ENCODE data around the gene TSSK1B. TPM values are rescaled to one million over a fixed set of nuclear protein-coding genes. Genes with fewer than 3 reads are reported as not detected.
A peak's percentile ranks its signal among the peaks of the same experiment; 100 is the strongest.

The TSSK1B gene, protein sequence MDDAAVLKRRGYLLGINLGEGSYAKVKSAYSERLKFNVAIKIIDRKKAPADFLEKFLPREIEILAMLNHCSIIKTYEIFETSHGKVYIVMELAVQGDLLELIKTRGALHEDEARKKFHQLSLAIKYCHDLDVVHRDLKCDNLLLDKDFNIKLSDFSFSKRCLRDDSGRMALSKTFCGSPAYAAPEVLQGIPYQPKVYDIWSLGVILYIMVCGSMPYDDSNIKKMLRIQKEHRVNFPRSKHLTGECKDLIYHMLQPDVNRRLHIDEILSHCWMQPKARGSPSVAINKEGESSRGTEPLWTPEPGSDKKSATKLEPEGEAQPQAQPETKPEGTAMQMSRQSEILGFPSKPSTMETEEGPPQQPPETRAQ
- total RNA-seq (2012; rRNA removed): under 0.01 and 0.18 TPM in 2 replicates
- polyA plus RNA-seq (2012; rRNA removed): 0.03 TPM in 1 of 2 replicates, not detected in the other
- not detected in 2 replicates for polyA plus RNA-seq (2012; cell fraction: cytosol; rRNA removed)
- polyA plus RNA-seq (2012; cell fraction: nucleus; rRNA removed; ENCODE audit: low replicate concordance): 0.33 and 0.44 TPM in 2 replicates
- percentile 78 among the genes with signal in this experiment for Bru-seq, nascent RNA
- percentile 79 among the genes with signal in this experiment for BruChase-seq, experiment 1, labeled RNA remaining after a 6-hour chase
- percentile 79 among the genes with signal in this experiment for BruChase-seq, experiment 2, labeled RNA remaining after a 2-hour chase
- long read RNA-seq: 0 reads

DNA sequence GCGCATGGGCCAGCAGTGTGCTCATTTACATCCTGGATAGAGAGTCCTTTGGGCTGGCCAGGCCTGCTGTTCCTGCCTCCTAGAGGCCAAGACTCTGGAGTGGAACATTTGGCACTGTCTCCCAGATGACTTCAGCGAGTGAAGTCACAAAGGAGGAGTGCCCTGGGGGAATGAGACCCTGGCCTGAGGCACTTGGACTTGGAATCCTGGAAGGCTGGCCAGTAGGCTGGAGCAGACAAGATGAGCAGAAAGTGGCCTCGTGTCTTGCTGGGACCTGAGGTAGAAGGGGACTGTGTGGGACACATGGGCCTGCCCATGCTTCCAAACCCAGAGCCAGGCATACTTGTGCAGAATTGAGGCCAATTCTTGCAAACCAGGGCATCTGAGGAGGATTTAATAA is at the start of gene TSSK1B:
Gene TSSK1B (minus strand): TSS at position 101 of the 400 bp plus-strand sequence. CDS start 150 bp downstream, outside the sequence.
- H4K20me1 ChIP-seq (ENCODE audit: insufficient read depth, low read length): no peaks in the 10 kb centered on the region
- H2AK9ac ChIP-seq (replicated peaks; ENCODE audit: low read depth, low read length, poor library complexity): no peak within 1 kb of the TSS
- ATAC-seq (ENCODE audit: low read depth) (no peak), DNase-seq (no peak)
- dilution Hi-C loops (cut with HindIII; ENCODE audit: low sequenced_read_pairs, unreplicated experiment): no loop called here
- POLR2A ChIA-PET (ENCODE audit: unreplicated experiment): no interaction called here
- no peak within 1 kb of the TSS for H2BK15ac ChIP-seq (ENCODE audit: low read depth, low read length)
- H2BK120ac ChIP-seq (ENCODE audit: low read depth, low read length): no peak within 1 kb of the TSS
- no peak within 1 kb of the TSS for H3K9ac ChIP-seq (ENCODE audit: low read depth, low read length)
- no peak within 1 kb of the TSS for H3K23ac ChIP-seq (ENCODE audit: low read depth, low read length)
- no peak within 1 kb of the TSS for H2BK5ac ChIP-seq (ENCODE audit: low read depth, low read length, poor library complexity, severe bottlenecking)
- H3K14ac ChIP-seq (replicated peaks; ENCODE audit: low read depth, low read length): no peak within 1 kb of the TSS
- intact Hi-C loops (cut with micrococcal nuclease): no loop called here
- no peak within 1 kb of the TSS for H3K27ac ChIP-seq (ENCODE audit: insufficient read depth, low read length)
- H3K4me3 ChIP-seq (ENCODE audit: insufficient read depth, low read depth, low read length): no peak within 1 kb of the TSS
- CTCF ChIA-PET: no interaction called here
- no peak within 1 kb of the TSS for H3K56ac ChIP-seq (ENCODE audit: extremely low read depth, insufficient read depth, low read length)
- no TSS peak for BruUV-seq (replicated peaks)
- no peak within 1 kb of the TSS for H3K4ac ChIP-seq (ENCODE audit: low read depth, low read length)
- H3K27me3 ChIP-seq (ENCODE audit: control insufficient read depth, insufficient read depth, low read length): no peaks in the 10 kb centered on the region
- H2AFZ ChIP-seq (replicated peaks; ENCODE audit: low read length, poor library complexity): peak within 1 kb of the TSS; percentile 29
- H4K8ac ChIP-seq (ENCODE audit: low read depth in 2 of 2, low read length in 2 of 2): no peak within 1 kb of the TSS
- H2BK20ac ChIP-seq (ENCODE audit: low read depth, low read length): no peak within 1 kb of the TSS
- H3K4me2 ChIP-seq (ENCODE audit: low read depth, low read length): no peak within 1 kb of the TSS
- no peak within 1 kb of the TSS for H4K91ac ChIP-seq (ENCODE audit: insufficient read depth, low read depth, low read length)
- TF ChIP-seq RCOR1 (IDR thresholded peaks at IDR 0.05; ENCODE audit: insufficient replicate concordance, low read length) (no peak), BHLHE40 (IDR thresholded peaks at IDR 0.05; ENCODE audit: low read depth, low read length) (no peak), CHD1 (IDR thresholded peaks at IDR 0.05; ENCODE audit: low read depth, low read length) (no peak), RFX5 (IDR thresholded peaks at IDR 0.05; ENCODE audit: low read depth, low read length) (no peak), SMC3 (IDR thresholded peaks at IDR 0.05; ENCODE audit: low read depth, low read length) (no peak)
- H3K79me1 ChIP-seq (ENCODE audit: low read depth in 1 of 2, low read length in 2 of 2): no peaks in the 10 kb centered on the region
- no peaks in the 10 kb centered on the region for H3K9me1 ChIP-seq (ENCODE audit: insufficient read depth, low read length)
- no peak within 1 kb of the TSS for H4K5ac ChIP-seq (ENCODE audit: low read depth, low read length)
- in situ Hi-C loops (cut with MboI; ENCODE audit: low sequenced_read_pairs): no loop called here
- peaks cover 2% of the 10 kb centered on the region; the same call in 1 of the 2 replicates for H3K36me3 ChIP-seq (ENCODE audit: control insufficient read depth, insufficient read depth, low read length)
- H3K18ac ChIP-seq (ENCODE audit: low read depth, low read length): no peak within 1 kb of the TSS
- H3K4me1 ChIP-seq (ENCODE audit: control insufficient read depth, insufficient read depth, low read length): no peaks in the 10 kb centered on the region
- 71% methylated on average over 3 of the region's 3 CpGs; no CpG with 5 or more reads in 1 of the 2 experiments for WGBS, 2 experiments (ENCODE audit: extremely low coverage in 2 of 2, insufficient read length in 1 of 2)
- no peak within 1 kb of the TSS for H2AK5ac ChIP-seq (ENCODE audit: low read depth, low read length)
- H3K9me3 ChIP-seq (ENCODE audit: control insufficient read depth, insufficient read depth, low read length): no peaks in the 10 kb centered on the region
